HepG2 (cell line): ENCODE measurements around the gene SCUBE2. TPM values are rescaled to one million over a fixed set of nuclear protein-coding genes. Genes with fewer than 3 reads are reported as not detected.

ENCODE experiments used
- ATAC-seq: fragments of 200-7000 bp; cut with Tn5 transposase; 3 replicates; pipeline ENCODE4 v1.9.1; 2020; ENCODE audit warnings: mild to moderate bottlenecking, moderate library complexity
- BruUV-seq: library from RNA; stranded (reverse); fragments of 400-500 nt; replicated peaks from 2 replicates; lab custom pipeline; 2021; lab: Mats Ljungman, UMichigan
- CTCF ChIA-PET: fragments of 300-600 bp; formaldehyde crosslinking; extraction: SDS; loops from one replicate; lab custom pipeline; 2021; ENCODE audit warnings: low total read pairs, inconsistent platforms, low intra/inter-chr PET ratio; lab: Yijun Ruan, JAX
- POLR2A ChIA-PET: fragments of 350-600 bp; sonication (Branson Sonifier 250); formaldehyde crosslinking; loops from one replicate; lab custom pipeline; 2020; ENCODE audit warnings: antibody characterized with exemption, inconsistent platforms; lab: Yijun Ruan, JAX
- DNase-seq: peaks from one replicate; pipeline ENCODE4 v3.0.0-alpha.2; 2015; ENCODE audit warnings: low spot score
- FAIRE-seq: peaks from 3 replicates; lab custom pipeline; 2011; peaks lifted over from hg19 to GRCh38; lab: Jason Lieb, UNC
- H2AFZ ChIP-seq: one replicate; pipeline ENCODE4 v1.6.1; 2011; ENCODE audit warnings: low read length, inconsistent platforms
- H3K27ac ChIP-seq: fragments of 300-600 bp; 3 replicates; pipeline ENCODE4 v1.8.0; 2011; ENCODE audit warnings: mixed run types, mild to moderate bottlenecking, mixed read lengths, low read length, inconsistent platforms; ENCODE audit not compliant: insufficient read depth; ENCODE audit errors: extremely low read length
- H3K27me3 ChIP-seq, 2 experiments: fragments of 200-600 bp in 1 of 2; 2 replicates in 1 of 2; 3 replicates in 1 of 2; pipeline versions ENCODE4 v1.6.0 to v1.8.0; 2011; ENCODE audit warnings: low read length in 2 of 2, mild to moderate bottlenecking in 2 of 2, moderate library complexity in 2 of 2, inconsistent platforms in 1 of 2; ENCODE audit not compliant: insufficient read depth in 2 of 2, control insufficient read depth in 1 of 2
- H3K36me3 ChIP-seq, 2 experiments: fragments of 200-600 bp in 1 of 2; replicated peaks in 1 of 2; 2 replicates in 1 of 2; 3 replicates in 1 of 2; pipeline versions ENCODE4 v1.5.1 to v1.8.0; 2011; ENCODE audit warnings: low read length in 2 of 2, inconsistent platforms in 1 of 2; ENCODE audit not compliant: insufficient read depth in 2 of 2, control insufficient read depth in 1 of 2
- H3K4me1 ChIP-seq: 2 replicates; pipeline ENCODE4 v1.5.1; 2012; ENCODE audit warnings: low read length, inconsistent platforms; ENCODE audit not compliant: insufficient read depth
- H3K4me2 ChIP-seq: 2 replicates; pipeline ENCODE4 v1.6.0; 2011; ENCODE audit warnings: low read depth, low read length, inconsistent platforms
- H3K4me3 ChIP-seq, 3 experiments: fragments of 200-600 bp in 1 of 3; sonication (generic), shearing (Covaris generic) in 1 of 3; replicated peaks in 1 of 3; 2 replicates each; pipeline ENCODE4 v1.5.1; 2011 to 2016; ENCODE audit warnings: low read length in 3 of 3, inconsistent platforms in 2 of 3, low read depth in 2 of 3, mild to moderate bottlenecking in 2 of 3, control low read depth in 1 of 3, mixed read lengths in 1 of 3; ENCODE audit not compliant: insufficient read depth in 1 of 3
- H3K79me2 ChIP-seq: one replicate; pipeline ENCODE4 v1.6.1; 2011; ENCODE audit warnings: low read length, inconsistent platforms; ENCODE audit not compliant: insufficient read depth
- H3K9ac ChIP-seq: 2 replicates; pipeline ENCODE4 v1.6.0; 2011; ENCODE audit warnings: mild to moderate bottlenecking, low read depth, low read length, inconsistent platforms; ENCODE audit not compliant: insufficient read depth
- H3K9me3 ChIP-seq: 2 replicates; pipeline ENCODE4 v1.5.1; 2012; ENCODE audit warnings: mild to moderate bottlenecking, low read length
- H4K20me1 ChIP-seq: 2 replicates; pipeline ENCODE4 v1.6.0; 2011; ENCODE audit warnings: inconsistent platforms, mild to moderate bottlenecking, low read length, moderate library complexity; ENCODE audit not compliant: insufficient read depth
- BCL3 ChIP-seq: sonication (generic); formaldehyde crosslinking; IDR thresholded peaks from 2 replicates; pipeline ENCODE4 v1.5.1; 2020; ENCODE audit warnings: mild to moderate bottlenecking, missing genetic modification reagents, moderate library complexity
- REL ChIP-seq: sonication (generic); formaldehyde crosslinking; conservative IDR thresholded peaks from 2 replicates; pipeline ENCODE4 v1.8.0; 2022; ENCODE audit warnings: mild to moderate bottlenecking, missing genetic modification reagents, moderate library complexity
- ZNF337 ChIP-seq: sonication (generic); formaldehyde crosslinking; IDR thresholded peaks from 2 replicates; pipeline ENCODE4 v1.5.1; 2020; ENCODE audit warnings: missing genetic modification reagents, low read depth, mild to moderate bottlenecking, borderline replicate concordance
- ZNF580 ChIP-seq: IDR thresholded peaks from 2 replicates; pipeline ENCODE4 v1.6.1; 2016; ENCODE audit warnings: low read depth, borderline replicate concordance
- WGBS: methylation state at CpG from one replicate; pipeline ENCODE4 v1.1.6; 2017; ENCODE audit warnings: low lambda C conversion rate; 5-methylcytosine and 5-hydroxymethylcytosine counted together
- in situ Hi-C: cut with HindIII; loops from 2 replicates; pipeline ENCODE4 v1.10.0; 2017; ENCODE audit warnings: low pct_unique_long_range_greater_than_20kb; ENCODE audit not compliant: extremely low pct_ligation_motif_present
- intact Hi-C: fragments of 100-400 bp; cut with micrococcal nuclease; formaldehyde crosslinking; loops from one replicate; pipeline ENCODE4 v1.10.0; 2022; ENCODE audit not compliant: unreplicated experiment
- polyA plus RNA-seq, 8 experiments: library from polyadenylated mRNA; depleted of rRNA in 3 of 8; stranded (reverse) in 7 of 8; unstranded in 1 of 8; fragments of >200 nt; fragmentation: Illumina TruSeq in 4 of 8; extraction: Trizol in 4 of 8; gene quantifications; 2 replicates each; pipeline versions ENCODE4 v1.2.1 to v1.2.3, GENCODE V29; 2011 to 2016; ENCODE audit warnings: low read depth in 4 of 8, missing spikeins in 1 of 8, mixed read lengths in 1 of 8; ENCODE audit not compliant: insufficient read depth in 1 of 8
- total RNA-seq, 5 experiments: library from RNA; depleted of rRNA; stranded (reverse); fragments of >200 nt; fragmentation: Illumina TruSeq; extraction: Trizol; gene quantifications; 2 replicates each; pipeline ENCODE4 v1.2.3, GENCODE V29; 2016; ENCODE audit warnings: low read depth in 1 of 5

The SCUBE2 gene
- total and polyA plus RNA-seq, 2 of the 13 experiments (the other 11 are each of a cell fraction or from before 2014, with no cell fraction given), result 0.09 TPM; not detected in 1

GRCh38 chr11:9094420-9094819, 3.0 kb upstream of the SCUBE2 start:
- POLR2A ChIA-PET, result no interaction called here
- H3K9ac ChIP-seq, result no peak overlapping the region
- CTCF ChIA-PET, result no interaction called here
- no peak for TF ChIP-seq ZNF337 (CRISPR knock-in tag)
- TF ChIP-seq REL (CRISPR knock-in tag), result no peak
- no peak for TF ChIP-seq ZNF580 (CRISPR knock-in tag)
- TF ChIP-seq BCL3 (CRISPR knock-in tag), result no peak
- FAIRE-seq (no peak), ATAC-seq (no peak), DNase-seq (no peak)
- no peaks in the 10 kb centered on the region for H3K36me3 ChIP-seq
- no peak overlapping the region for H3K4me2 ChIP-seq
- H4K20me1 ChIP-seq, result no peaks in the 10 kb centered on the region
- no TSS peak for BruUV-seq
- H3K79me2 ChIP-seq, result no peaks in the 10 kb centered on the region
- 27% methylated on average over 5 of the region's 8 CpGs for WGBS
- no peak overlapping the region for H3K27ac ChIP-seq
- in situ Hi-C loops, result no loop called here
- H3K27me3 ChIP-seq, result peaks cover 1 to 56% of the 10 kb centered on the region in 2 experiments
- intact Hi-C loops, result loop anchor here (10.0 kb wide), 1 partner anchor 80 kb away; no protein-coding TSS in a partner anchor
- no peaks in the 10 kb centered on the region for H3K9me3 ChIP-seq
- peaks cover 4% of the 10 kb centered on the region for H3K4me1 ChIP-seq
- no peak overlapping the region for H3K4me3 ChIP-seq
- H2AFZ ChIP-seq, result no peak overlapping the region
